MM.1S (cell line): ENCODE measurements around the gene ITPRID1.

ENCODE experiments used
- DNase-seq: peaks from one replicate; pipeline ENCODE4 v3.0.0-alpha.2; 2015
- H2AFZ ChIP-seq: fragments of 300-600 bp; sonication (generic); 2 replicates; pipeline ENCODE4 v1.6.0; 2016; ENCODE audit warnings: antibody characterized with exemption, low read length
- H3F3A ChIP-seq: fragments of 300-600 bp; sonication (generic); 2 replicates; pipeline ENCODE4 v1.6.1; 2016; ENCODE audit warnings: mild to moderate bottlenecking, antibody characterized with exemption, low read length, moderate library complexity, mixed read lengths; ENCODE audit not compliant: insufficient read depth
- H3K27ac ChIP-seq: fragments of 300-600 bp; sonication (generic); 2 replicates; pipeline ENCODE4 v1.5.1; 2016; ENCODE audit warnings: mild to moderate bottlenecking, low read length
- H3K27me3 ChIP-seq: fragments of 300-600 bp; sonication (generic); replicated peaks from 2 replicates; pipeline ENCODE4 v1.6.0; 2016; ENCODE audit warnings: low read length; ENCODE audit not compliant: insufficient read depth
- H3K36me3 ChIP-seq: fragments of 300-600 bp; sonication (generic); replicated peaks from 2 replicates; pipeline ENCODE4 v1.6.1; 2016; ENCODE audit warnings: mild to moderate bottlenecking, low read length, mixed read lengths; ENCODE audit not compliant: insufficient read depth
- H3K4me1 ChIP-seq: fragments of 300-600 bp; sonication (generic); 2 replicates; pipeline ENCODE4 v1.6.1; 2016; ENCODE audit warnings: low read length, mixed read lengths
- H3K4me2 ChIP-seq: fragments of 300-600 bp; sonication (generic); 2 replicates; pipeline ENCODE4 v1.6.0; 2016; ENCODE audit warnings: low read depth, low read length
- H3K4me3 ChIP-seq: fragments of 300-600 bp; sonication (generic); 2 replicates; pipeline ENCODE4 v1.5.1; 2016; ENCODE audit warnings: low read length, mixed read lengths
- H3K79me2 ChIP-seq: fragments of 300-600 bp; sonication (generic); 2 replicates; pipeline ENCODE4 v1.6.1; 2016; ENCODE audit warnings: mixed run types, low read length, mixed read lengths
- H3K9ac ChIP-seq: fragments of 300-600 bp; sonication (generic); 2 replicates; pipeline ENCODE4 v1.6.1; 2016; ENCODE audit warnings: low read length, mixed read lengths
- H3K9me2 ChIP-seq: fragments of 300-600 bp; sonication (generic); replicated peaks from 2 replicates; pipeline ENCODE4 v1.6.1; 2016; ENCODE audit warnings: mild to moderate bottlenecking, low read length, mixed read lengths; ENCODE audit not compliant: insufficient read depth
- H3K9me3 ChIP-seq: fragments of 300-600 bp; sonication (generic); replicated peaks from 2 replicates; pipeline ENCODE4 v1.6.1; 2016; ENCODE audit warnings: mild to moderate bottlenecking, low read length, mixed read lengths; ENCODE audit not compliant: insufficient read depth
- H4K20me1 ChIP-seq: fragments of 300-600 bp; sonication (generic); 2 replicates; pipeline ENCODE4 v1.6.1; 2016; ENCODE audit warnings: mild to moderate bottlenecking, low read length, moderate library complexity, mixed read lengths; ENCODE audit not compliant: insufficient read depth
- EZH2 ChIP-seq: fragments of 300-600 bp; sonication (generic); optimal IDR thresholded peaks from 2 replicates; pipeline ENCODE3; 2017; ENCODE audit warnings: low read depth, mild to moderate bottlenecking, antibody characterized with exemption, low read length, mixed read lengths
- EZH2phosphoT487 ChIP-seq: fragments of 300-600 bp; sonication (generic); IDR thresholded peaks from 2 replicates; pipeline ENCODE4 v1.6.1; 2018; ENCODE audit warnings: antibody characterized with exemption, low read length
- TF ChIP-seq, protein P1 (sequence below): fragments of 300-600 bp; sonication (generic); IDR thresholded peaks from 2 replicates; pipeline ENCODE4 v1.5.1; 2016; ENCODE audit warnings: antibody characterized with exemption, low read length, mixed read lengths

ITPRID1 gene

DNA sequence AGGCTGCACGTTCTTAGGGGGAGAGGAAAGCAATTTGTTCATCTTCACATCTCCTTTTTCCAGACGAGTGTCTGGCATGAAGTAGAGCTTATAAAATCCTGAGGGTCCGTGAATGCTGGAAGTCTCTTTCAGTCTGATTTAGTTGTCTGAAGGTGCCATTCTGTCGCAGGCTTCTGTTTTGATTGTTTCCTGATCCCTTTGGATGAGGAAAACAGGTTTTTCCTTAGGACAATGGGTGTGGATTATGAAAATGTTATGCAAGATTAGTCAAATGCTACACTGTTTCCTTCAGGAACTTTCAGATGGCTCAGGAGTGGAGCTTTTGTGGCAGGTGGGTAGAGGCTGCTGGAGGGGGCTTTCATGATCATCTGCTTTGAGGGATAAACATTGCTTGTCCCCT lies at the start of gene ITPRID1:
Gene ITPRID1 (plus strand): TSS at position 301 of the 400 bp plus-strand sequence. CDS start 38,935 bp downstream, outside the sequence.
- H3K36me3 ChIP-seq, result no peaks in the 10 kb centered on the region
- TF ChIP-seq EZH2phosphoT487, result no peak
- no peak for TF ChIP-seq EZH2
- TF ChIP-seq, protein P1, sequence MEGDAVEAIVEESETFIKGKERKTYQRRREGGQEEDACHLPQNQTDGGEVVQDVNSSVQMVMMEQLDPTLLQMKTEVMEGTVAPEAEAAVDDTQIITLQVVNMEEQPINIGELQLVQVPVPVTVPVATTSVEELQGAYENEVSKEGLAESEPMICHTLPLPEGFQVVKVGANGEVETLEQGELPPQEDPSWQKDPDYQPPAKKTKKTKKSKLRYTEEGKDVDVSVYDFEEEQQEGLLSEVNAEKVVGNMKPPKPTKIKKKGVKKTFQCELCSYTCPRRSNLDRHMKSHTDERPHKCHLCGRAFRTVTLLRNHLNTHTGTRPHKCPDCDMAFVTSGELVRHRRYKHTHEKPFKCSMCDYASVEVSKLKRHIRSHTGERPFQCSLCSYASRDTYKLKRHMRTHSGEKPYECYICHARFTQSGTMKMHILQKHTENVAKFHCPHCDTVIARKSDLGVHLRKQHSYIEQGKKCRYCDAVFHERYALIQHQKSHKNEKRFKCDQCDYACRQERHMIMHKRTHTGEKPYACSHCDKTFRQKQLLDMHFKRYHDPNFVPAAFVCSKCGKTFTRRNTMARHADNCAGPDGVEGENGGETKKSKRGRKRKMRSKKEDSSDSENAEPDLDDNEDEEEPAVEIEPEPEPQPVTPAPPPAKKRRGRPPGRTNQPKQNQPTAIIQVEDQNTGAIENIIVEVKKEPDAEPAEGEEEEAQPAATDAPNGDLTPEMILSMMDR, result no peak

DNA sequence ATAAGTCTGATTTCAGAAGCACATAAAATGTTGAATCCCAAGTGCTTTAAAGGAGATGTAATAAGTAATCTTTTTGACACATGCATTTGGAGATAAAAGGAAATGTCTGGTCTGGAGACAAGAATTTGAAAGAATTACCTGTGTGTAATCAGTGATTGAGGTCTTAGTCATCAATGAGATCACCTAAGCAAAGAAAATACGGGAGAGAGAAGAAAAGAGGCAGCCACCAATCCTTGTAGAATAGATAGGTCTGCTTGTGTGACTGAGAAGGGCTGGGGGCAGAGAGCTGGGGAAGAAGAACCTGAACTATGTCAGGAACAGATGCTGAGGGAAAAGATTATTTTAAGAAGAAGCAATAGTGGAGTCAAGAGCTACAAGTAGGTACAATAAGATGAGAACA lies 49.3 kb upstream of the ITPRID1 start:
- Histone ChIP-seq H3K9ac (no peak overlapping the region), H3K9me2 (no peaks in the 10 kb centered on the region), H3K4me1 (0 out of 2 replicates have a peak, but pooled peaks cover 6% of the 10 kb centered on the region), H3F3A (no peaks in the 10 kb centered on the region), H3K79me2 (no peaks in the 10 kb centered on the region), H3K9me3 (no peaks in the 10 kb centered on the region), H3K36me3 (no peaks in the 10 kb centered on the region), H2AFZ (no peak overlapping the region), H4K20me1 (no peaks in the 10 kb centered on the region), H3K27ac (no peak overlapping the region), H3K27me3 (no peaks in the 10 kb centered on the region), H3K4me3 (no peak overlapping the region), H3K4me2 (no peak overlapping the region)
- no peak for DNase-seq
- TF ChIP-seq EZH2, result no peak
- no peak for TF ChIP-seq EZH2phosphoT487
- TF ChIP-seq, protein P1, result no peak

More for the DNA sequence above, at the start of gene ITPRID1:
- H2AFZ ChIP-seq, result no peak within 1 kb of the TSS
- no peaks in the 10 kb centered on the region for H4K20me1 ChIP-seq
- no peaks in the 10 kb centered on the region for H3K9me3 ChIP-seq
- no peaks in the 10 kb centered on the region for H3K4me1 ChIP-seq
- H3K4me2 ChIP-seq, result no peak within 1 kb of the TSS
- no peaks in the 10 kb centered on the region for H3K79me2 ChIP-seq
- no peak within 1 kb of the TSS for H3K9ac ChIP-seq
- H3K27ac ChIP-seq, result no peak within 1 kb of the TSS
- no peaks in the 10 kb centered on the region for H3F3A ChIP-seq
- H3K4me3 ChIP-seq, result no peak within 1 kb of the TSS
- no peaks in the 10 kb centered on the region for H3K27me3 ChIP-seq
- H3K9me2 ChIP-seq, result no peaks in the 10 kb centered on the region
- DNase-seq, result no peak

DNA sequence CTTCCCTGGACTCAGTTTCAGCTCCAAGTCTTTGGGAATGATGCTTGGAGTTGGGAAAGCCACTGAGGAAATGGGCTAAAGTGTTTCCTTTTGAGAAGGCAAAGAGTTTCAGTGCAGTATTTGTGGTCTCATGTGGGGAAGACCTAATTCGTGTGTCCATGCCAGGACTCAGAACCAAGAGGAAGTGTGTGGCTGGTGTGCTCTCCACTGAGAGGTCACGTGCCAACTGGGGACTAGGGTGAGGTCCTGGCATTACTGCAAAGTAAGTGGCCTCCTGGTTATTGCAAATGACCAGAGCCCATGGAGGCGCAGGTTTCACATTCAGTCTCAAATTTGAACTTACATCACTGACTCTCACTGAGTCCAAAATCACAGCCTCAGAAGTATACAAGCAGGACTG lies 48.6 kb upstream of the ITPRID1 start:
- H4K20me1 ChIP-seq, result no peaks in the 10 kb centered on the region
- H3K9ac ChIP-seq, result no peak overlapping the region
- no peaks in the 10 kb centered on the region for H3K36me3 ChIP-seq
- no peak overlapping the region for H3K4me2 ChIP-seq
- H3K9me3 ChIP-seq, result no peaks in the 10 kb centered on the region
- H3K79me2 ChIP-seq, result no peaks in the 10 kb centered on the region
- no peak overlapping the region for H2AFZ ChIP-seq
- DNase-seq, result no peak
- H3K4me1 ChIP-seq, result 0 out of 2 replicates have a peak, but pooled peaks cover 6% of the 10 kb centered on the region
- TF ChIP-seq, protein P1, result no peak
- TF ChIP-seq EZH2phosphoT487 (no peak), EZH2 (no peak)
- no peaks in the 10 kb centered on the region for H3K27me3 ChIP-seq
- H3K9me2 ChIP-seq, result no peaks in the 10 kb centered on the region
- H3K27ac ChIP-seq, result no peak overlapping the region
- H3K4me3 ChIP-seq, result no peak overlapping the region
- H3F3A ChIP-seq, result no peaks in the 10 kb centered on the region
